CD4-positive, alpha-beta T cell treated with Interleukin-4 for 1 hour (primary cell): ENCODE data around the gene ZC3H4.
"Not testable (repeated sequence)": the region's sequence is repeated elsewhere in the genome, so short reads cannot be mapped to it uniquely, and the experiment has no call there.

Experiments
- DNase-seq, 2 donors: peaks; one replicate each; pipeline ENCODE4 v3.0.0-alpha.2; 2020 to 2022

Gene ZC3H4

DNA sequence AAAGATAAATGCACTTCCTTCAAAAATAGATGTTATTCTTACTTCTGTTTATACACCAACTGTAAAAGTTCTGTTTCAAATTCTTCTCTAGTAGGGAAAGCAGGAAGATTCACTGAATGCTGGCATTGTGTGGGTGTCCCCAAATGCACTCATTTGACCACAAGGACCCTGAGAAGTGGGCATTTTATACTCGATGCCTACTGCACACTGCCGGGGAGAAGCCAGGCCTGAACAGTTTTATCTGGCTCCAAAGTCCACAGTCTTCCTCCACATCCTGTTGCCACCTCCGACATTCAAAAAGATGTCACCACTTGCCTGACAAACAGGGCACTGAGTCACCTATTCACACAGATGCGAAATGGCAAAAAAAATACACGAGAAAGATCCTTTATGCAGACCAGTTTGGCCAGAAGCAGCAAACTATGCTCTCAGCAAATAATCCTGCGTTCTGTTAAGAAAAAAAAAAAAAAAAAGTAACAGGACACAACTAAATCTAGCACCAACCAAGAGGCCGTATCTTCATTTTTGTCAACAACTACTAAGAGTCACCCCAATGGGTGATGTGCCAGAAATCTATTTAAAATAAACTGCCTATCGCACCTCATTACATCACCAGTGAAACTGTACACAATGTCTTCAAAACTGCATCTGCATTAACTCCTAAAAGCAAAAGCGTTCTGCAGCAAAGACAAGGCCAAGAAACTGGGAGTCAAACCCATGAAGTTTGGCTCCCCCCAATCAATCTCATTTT is 6.2 kb downstream of the ZC3H4 start:
- peak; percentile 30 to 60 for DNase-seq

DNA sequence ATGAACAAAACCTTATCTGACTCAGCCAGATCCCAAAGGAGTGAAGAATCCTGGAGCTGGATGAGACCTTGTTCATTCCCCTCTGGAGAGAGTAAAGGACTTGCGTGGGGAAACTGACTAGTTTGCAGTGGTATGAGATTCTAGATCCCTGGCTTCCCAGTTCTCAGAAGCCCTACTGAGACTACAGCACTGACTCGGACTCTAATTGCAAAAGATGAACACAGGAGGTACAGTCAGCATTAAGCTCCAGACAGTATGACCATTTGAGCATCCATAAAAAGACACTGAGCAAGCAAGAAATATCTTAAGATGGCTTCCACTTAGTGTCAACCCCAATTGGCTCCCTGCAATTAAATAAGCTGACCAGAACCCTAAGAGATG is 6.8 kb downstream of the ZC3H4 start:
- DNase-seq, result no peak

DNA sequence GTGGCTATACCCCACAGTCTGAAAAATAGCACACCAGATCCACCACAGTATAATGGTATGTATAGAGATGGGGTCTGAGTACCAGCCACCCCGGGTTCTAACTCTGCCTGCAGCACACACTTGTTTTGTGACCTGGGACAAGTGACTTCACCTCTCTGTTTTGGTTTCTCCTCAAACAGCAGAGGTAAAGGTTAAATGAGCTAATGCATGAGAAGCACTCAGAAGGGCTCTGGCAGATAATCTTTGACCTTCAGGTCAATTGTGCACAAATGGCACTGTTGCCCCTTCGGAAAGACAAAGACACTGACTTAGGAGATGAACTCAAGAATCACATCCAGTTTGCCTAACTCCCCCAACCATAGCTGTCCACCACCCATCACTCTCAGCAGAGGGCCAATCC is 7.7 kb downstream of the ZC3H4 start:
- DNase-seq, result no peak

DNA sequence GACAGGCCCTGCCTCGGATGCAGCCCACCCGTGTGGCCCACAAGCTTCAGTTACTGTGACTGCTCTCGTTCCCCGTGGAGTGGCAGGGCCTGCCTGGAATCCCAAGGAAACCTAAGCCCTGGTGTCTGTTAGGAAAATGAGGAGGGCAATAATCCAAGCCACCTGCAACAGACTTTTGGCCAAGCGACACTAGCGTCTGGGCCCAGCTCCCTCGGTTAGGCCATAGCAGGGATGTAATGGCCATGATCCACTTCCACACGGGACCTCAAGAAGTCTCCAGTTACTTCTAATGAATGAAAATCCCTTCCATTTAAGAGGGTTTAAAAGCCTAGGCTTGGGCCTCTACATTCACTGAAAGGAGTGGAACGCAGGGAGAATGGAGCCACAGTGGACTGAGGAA is 8.9 kb downstream of the ZC3H4 start:
- DNase-seq, result no peak

DNA sequence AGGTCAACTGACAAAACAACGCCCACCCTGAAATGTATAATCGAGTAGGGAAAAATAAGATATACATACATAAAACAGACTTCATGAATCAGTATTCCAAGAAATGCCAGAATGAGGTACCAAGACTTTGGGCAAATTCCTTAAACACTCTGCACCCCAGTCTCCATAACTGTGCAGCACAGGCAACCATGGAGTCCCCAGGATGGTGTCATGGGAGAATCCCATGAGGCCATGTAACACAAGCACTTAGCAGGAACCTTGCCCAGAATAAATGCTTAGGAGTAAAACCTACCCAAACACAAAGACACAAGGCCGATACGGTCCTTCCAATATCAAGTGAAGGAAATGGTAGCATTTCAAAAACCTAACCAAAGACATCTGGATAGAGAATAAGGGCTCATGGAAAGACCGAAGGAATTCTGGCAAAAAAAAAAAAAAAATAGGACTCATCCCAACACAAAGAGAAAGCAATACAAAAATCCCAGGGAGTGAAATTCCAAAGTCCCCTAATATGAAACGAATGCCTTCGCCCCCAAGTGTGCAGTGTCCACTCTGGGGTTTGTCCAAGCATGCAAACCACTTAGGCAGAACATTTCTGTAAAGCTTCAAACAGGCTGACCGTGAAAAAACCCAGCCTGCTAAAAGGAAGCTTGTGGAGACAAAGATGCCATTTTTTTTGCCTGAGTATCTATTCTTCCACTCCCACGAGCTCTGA is 11.1 kb downstream of the ZC3H4 start:
- no peak for DNase-seq

DNA sequence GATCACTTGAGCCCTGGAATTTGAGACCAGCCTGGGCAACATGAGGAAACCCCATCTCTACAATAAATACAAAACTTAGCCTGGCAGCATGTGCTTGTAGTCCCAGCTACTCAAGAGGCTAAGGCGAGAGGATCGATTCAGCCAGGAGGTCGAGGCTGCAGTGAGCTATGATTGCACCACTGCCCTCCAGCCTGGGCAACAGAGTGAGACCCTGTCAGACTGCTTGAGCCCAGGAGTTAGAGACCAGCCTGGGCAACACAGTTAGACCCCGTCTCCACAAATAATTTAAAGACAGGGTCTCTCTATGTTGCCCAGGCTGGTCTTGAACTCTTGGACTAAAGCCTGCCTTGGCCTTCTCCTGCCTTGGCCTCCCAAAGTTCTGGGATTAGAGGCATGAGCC is 12.5 kb downstream of the ZC3H4 start:
- DNase-seq, result not testable (repeated sequence)

DNA sequence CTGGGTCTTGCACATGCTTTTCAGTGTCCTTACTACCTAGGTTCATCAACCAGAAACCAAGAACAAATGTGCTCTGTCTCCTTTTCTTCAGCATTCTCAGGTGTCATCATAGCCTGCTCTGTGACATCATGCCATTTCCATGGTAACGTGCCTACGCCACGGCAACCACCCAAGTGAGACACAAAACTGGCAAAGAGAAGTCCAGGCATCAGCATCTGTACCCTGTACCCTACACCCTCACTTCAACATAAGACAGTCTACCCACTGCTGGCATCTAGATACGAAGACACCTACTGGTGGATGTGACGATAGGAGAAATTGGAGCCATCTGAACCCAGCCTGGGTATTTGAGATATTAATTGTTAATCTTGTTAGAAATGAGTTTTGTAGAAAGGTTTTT is 13.3 kb downstream of the ZC3H4 start:
- DNase-seq, result peak; percentile 13 to 34

DNA sequence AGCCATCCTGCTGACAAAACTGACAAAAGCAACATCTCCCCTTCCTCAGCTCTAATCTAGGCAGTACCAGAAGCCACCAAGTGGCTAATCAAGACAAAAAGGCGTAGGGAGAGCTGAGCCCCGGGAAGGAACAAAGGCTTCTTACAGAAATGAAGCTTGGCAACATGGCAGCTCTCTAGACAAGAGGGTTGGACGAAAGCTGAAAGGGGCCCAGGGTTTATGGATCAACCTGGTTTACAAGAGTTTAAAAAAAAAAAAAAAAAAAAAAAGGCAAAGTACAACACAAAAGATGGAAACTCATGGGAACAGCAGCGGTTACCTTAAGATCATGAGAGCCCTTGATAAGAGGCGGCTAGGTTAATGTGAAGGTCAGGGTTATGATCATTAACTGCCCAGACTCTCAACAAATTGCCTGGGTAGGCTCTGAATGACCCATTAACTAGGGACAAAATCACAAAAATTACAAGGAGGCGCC is 14.0 kb downstream of the ZC3H4 start:
- no peak for DNase-seq

DNA sequence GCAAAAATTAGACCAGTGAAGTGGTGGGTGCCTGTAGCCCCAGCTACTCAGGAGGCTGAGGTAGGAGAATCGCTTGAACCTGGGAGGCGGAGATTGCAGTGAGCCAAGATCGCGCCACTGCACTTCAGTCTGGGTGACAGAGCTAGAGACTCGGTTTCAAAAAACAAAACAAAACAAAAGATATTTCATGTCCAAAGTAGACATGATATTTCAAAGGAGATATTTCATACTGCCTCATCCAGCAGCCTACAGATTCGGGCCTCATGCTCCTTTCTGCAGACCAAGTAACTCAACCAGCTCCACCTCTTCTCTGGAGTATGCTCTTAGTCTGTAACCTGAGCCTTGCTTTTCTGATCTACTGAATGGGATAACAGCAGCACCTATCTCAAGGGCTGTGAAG is 15.0 kb downstream of the ZC3H4 start:
- DNase-seq, result no peak

DNA sequence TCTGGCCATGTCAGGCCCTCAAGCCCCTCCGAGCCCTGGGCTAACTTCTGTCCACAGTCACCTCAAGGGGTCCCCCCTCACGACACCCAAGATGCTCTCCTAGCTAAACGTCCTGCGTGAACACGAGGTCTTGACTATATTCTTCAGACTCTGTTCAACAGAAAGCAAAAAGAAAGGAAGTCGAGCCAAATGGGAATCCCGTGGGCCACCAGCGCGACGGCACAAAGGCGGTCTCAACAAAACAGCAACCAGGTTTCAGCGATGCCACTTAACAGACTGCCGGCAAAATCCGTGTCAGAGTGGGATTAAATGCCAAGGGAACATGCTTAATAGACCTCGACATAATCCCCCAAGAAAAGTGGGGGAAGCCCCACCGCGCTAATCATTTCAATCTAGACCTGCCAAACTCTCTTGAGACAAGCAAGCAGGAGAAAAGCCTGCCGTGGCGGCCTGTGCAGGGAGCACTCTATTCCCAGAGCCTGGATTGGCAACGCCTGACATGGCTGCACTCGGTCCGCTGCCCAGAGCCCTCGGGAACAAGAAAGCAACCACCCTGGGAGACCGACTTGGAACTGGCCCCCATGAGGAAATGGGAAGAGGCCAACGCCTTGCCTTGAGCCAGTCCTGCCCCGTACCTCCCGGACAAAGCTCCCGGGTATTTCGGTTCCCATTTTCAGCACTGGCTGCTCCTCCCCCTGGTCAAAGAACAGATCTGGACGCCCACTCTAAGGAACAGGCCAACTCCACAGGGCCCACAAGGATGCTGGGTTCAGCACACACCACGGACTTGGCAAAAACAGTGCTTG is 16.0 kb downstream of the ZC3H4 start:
- DNase-seq, result no peak

DNA sequence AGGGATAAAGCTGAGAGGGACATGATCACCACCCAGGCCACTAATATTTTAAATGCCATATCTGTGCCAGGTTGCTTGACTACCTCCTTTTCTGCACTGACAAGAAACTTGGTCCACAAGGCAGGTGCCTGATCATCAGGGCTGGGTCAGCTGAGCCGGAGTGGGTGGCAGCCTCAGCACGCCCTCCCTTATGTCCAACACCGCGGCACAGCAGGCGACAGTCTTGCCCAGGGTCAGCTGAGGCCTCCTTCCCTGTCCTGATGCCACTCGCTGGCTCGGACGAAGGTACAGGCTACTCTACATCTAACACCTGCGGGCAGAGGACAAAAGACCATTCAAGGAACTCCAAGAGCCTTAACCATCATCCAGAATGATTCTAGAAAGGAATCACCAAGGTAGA is 16.9 kb downstream of the ZC3H4 start:
- no peak for DNase-seq

DNA sequence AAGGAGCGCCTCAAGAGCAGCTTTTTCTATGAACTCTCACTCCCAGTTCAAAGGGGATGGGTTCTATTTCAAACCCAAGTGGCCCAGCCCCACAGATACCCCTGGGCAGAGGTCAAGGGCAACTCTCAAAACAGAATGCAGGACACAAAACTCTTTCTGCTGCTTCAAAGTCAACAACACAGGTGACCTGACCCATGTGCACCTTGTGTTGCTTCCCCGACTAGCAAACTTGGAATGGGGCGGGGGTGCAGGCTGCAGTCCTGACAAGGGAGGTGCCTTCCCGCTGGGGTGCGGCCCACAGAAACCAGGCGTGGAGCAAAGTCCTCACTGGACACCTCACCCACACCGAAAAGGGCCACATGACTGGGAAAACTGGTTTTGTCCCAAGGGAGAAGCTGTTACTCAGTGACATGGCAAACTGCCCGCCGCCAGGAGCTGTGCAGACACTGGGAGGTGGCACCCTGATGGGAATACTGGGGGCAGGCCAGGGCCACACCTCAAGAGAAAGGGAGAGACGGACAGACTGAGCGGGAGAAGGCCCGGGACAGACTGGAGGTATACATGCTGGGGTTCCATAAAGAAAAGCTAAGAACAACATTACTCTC is 17.4 kb downstream of the ZC3H4 start:
- DNase-seq, result no peak

DNA sequence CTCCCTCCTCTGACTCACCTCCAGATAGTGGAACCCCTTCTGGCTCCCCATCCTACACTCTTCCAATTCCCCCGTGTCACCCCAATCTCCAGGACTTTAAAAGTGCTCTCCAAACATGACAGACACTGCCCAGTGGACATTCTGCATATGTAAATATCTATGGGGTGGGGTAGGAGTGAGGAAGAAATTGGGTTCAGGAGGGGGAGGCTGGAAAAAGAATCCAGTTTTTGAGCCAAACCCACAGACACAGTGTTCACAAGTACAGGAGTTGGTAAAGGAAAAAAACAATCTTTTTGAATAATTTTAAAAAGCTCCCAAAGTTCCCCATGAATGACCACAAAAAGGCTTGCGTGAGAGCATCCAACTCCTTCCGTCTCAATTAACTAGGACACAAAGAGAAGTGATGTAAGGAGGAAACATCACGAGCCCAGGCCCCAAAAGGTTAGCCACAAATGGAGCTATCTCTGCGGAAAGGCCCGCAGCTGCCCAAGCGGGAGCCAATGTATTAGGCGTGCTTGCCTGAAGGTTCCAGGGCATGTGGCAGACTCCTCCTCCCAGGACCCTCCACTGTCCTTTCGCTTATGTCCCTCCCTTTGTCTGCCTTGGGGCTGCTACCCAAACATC is 18.0 kb downstream of the ZC3H4 start:
- DNase-seq, result peak in 1 of 2 donors; percentile 21

DNA sequence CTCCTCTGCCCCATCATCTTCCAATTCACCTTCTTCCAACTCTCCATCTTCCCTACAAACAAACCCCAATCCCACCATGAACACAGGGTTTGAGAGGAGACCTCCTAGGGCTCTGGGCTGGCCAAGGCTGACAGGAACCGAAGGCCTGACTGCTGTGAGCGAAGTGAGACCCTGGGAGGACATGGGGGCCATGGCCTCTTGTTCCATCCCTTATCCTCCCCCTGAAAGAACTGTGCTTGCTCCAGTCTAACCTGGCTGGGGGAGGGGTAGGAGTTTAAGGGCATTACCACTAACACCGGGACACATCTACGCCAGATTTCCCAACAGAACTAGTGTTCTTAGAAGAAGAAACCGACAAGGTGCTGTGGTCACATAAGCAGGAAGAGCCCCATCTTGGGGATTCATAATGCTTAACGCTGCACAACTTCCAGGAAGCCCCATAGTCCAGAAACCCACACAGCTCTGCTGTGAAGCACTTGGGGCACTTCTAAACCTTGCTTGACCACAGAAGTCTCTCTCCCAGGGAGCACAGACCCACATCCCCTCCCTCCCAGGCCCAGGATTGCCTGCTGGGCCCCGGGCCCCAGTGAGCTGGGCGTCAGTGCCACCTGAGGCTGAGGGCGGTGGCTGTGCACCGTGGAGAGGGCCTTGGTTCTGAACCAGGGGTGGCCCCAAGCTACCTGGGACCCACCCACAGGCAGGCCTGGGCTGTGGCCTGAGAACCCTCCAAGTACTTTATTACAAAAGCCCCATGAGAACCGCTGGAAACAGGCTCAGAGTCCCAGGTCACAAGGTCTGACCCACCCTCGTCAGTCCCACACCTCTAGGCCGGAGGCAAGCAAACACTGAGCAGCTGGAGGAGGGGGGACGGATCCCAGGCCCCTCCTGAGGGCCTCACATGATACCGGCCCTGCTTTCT is 18.8 kb downstream of the ZC3H4 start:
- peak; percentile 16 to 57 for DNase-seq

DNA sequence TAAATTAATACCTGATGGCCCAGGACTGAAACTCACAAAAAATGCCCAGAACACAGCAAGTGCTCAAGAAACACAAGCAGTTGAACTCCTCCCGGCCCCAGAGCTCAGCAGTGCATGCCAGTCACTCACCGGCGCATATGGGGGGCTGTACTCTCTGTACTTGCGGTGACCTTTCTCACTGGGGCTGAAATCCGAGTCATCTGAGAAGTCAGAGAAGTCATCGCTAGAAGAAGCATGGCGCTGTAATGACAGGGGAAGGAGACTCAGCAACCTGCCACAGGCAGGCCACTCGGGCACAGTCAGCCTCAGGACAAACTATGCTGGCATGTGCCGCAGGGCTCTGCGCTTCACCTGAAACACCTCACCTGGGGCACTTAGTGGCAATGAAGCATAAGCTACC is 19.7 kb downstream of the ZC3H4 start:
- peak in 1 of 2 donors; percentile 8 for DNase-seq

DNA sequence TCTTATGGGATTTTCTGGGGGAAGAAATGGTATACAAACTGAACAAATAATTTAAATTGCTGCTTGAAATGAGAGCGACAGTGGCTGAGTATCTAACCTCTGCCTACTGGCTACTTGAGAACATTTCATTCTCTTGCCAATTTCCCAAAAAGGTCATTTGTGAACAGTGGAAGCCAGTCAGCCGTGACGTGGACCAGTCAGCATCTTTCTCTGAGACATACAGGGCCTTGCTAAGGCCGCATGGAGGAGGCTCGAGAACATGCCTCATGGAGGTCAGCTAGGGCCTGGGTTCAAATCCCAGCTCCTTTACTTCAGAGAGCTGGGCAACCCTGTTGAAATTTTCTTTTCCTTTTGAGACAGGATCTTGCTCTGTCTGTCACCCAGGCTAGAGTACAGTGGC is 20.3 kb downstream of the ZC3H4 start:
- no peak for DNase-seq

DNA sequence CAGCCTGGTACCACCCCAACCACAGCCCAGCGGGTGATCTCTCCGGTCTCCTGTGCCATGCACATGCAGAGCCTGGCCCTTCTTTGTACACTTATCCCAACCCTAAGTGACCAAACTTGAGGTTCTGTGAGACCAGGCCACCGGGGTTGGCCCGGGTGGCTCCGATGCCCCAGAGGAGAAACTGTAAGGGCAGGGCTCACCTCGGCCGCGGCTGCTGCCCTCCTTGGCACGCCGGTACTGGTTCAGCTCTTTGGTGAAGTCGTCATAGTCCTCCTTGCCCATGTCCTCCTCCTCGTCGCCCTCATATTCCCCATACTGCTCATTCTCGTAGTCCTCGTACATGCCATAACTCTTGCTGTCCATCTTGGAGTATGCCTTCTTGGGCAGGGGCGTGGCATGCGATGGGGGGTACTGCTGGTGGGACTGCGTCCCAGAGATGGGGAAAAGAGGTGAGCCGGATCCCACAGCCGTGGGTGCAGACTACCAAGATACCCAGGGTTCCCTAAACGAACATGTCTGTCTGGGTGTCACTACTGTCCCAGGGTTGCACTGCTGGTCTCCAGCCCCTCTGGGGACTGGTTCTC is 23.7 kb downstream of the ZC3H4 start:
- no peak for DNase-seq

DNA sequence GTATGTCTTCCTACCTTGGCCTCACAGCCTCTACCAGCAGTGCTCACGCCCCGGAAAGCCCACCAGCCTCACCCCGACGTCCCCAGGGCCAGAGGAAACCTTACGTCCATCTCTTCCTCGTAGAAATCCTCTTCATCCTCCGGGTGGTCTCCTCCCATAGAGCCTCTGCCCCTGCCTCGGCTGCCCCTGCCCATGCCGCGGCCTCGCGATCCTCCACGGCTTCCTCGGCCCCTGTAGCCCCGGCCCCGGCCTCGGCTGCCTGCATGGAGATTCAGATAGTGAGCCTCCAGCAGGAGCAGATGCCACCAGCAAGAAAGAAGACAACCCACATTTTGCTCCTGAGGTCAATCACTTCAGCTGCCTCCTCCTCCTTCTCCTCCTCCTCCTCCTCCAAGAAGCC is 27.3 kb downstream of the ZC3H4 start:
- DNase-seq, result no peak

DNA sequence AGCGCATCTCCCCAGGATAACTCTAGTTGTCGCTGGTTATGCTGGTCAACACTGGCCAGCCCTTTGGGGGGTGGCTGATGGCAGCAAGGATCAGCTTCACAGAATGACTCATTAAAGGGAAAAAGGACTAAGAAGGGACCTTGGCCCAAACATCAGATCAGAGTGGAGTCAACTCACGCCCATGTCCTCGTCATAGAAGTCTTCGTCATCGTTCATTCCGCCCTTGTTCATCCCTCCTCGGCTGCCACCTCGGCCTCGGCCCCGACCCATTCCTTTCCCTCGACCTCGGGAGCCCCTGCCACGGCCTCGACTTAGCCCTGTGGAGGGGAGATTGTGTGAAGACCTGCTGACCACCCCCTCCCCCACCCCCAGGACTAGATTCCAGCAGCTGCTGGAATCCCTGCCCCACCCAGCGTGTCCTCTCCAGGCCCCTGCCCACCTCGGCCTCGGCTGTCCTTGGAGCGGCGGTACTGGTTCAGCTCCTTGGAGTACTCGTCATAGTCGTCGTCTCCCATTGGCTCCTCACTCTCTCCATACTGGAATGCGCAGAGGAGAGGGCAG is 28.6 kb downstream of the ZC3H4 start:
- no peak for DNase-seq

DNA sequence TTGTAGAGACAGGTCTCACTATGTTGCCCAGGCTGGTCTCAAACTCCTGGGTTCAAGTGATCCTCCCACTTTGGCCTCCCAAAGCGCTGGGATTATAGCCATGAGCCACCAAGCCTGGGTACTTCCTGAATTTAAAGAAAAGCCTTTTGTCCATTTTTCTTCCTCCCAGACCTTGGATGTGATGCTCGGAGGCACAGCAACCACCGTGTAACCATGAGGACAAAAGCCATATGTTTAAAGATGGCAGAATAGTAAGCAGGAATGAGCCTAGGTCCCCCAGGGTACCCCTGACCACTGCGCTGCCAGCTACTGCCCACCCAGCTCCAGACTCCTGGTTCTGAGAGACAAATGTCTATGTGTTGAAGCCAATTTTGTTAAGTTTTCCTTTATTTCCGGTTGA is 31.1 kb downstream of the ZC3H4 start:
- no peak for DNase-seq

DNA sequence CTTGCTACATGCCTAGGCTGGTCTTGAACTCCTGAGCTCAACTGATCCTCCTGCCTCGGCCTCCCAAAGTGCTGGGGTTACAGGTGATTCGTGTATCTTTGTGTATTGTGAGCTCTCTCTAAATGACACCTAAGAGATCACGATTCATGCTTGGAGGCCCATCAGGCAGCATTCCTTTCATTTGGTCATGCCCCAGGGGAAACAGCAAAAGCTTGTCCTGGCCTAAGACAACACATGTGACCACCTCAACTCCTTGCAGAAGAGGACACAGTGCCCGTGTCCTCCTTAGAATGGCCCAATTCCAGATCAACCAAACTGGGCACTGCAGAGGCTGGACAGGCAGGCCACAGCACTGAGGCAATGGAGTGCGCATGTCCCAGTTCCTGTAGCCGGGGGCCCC is 32.5 kb downstream of the ZC3H4 start:
- no peak for DNase-seq
